Measurements from ENCODE around the gene SSH2. TPM values are rescaled to one million over a fixed set of nuclear protein-coding genes. Genes with fewer than 3 reads are reported as not detected.

SSH2 gene
- total RNA-seq, 1 donor from 2014 or later = 9.8 TPM

DNA sequence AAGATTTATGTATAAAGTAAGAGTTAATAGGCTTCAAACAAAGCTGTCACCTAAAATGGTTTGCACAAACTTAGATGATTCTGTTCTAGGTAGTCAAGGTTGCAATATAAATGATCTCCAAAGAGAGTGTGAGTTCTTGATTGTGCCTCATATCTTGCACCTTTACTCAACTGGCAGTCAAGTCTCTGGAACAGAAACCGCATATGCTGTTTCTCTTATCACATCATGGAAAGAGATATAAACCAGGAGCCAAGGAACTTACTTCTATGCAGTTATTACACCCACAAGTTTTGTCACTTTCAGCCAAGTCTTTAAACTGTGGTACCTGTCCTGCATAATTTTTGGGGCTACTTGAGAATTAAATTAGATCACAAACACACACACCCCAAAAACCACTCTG lies 5.2 kb downstream of the SSH2 start:
- TF ChIP-seq, protein P1, sequence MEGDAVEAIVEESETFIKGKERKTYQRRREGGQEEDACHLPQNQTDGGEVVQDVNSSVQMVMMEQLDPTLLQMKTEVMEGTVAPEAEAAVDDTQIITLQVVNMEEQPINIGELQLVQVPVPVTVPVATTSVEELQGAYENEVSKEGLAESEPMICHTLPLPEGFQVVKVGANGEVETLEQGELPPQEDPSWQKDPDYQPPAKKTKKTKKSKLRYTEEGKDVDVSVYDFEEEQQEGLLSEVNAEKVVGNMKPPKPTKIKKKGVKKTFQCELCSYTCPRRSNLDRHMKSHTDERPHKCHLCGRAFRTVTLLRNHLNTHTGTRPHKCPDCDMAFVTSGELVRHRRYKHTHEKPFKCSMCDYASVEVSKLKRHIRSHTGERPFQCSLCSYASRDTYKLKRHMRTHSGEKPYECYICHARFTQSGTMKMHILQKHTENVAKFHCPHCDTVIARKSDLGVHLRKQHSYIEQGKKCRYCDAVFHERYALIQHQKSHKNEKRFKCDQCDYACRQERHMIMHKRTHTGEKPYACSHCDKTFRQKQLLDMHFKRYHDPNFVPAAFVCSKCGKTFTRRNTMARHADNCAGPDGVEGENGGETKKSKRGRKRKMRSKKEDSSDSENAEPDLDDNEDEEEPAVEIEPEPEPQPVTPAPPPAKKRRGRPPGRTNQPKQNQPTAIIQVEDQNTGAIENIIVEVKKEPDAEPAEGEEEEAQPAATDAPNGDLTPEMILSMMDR (IDR thresholded peaks at IDR 0.05; ENCODE audit: insufficient read depth, low read length, poor library complexity, severe bottlenecking) = no peak
- Histone ChIP-seq H3K36me3 (ENCODE audit: control insufficient read depth, insufficient read depth, low read length) (no peaks in the 10 kb centered on the region), H3K27me3 (ENCODE audit: control insufficient read depth, insufficient read depth, low read length) (no peaks in the 10 kb centered on the region), H3K4me3 (ENCODE audit: low read depth, low read length) (no peak overlapping the region)
- DNase-seq (ENCODE audit: low read depth) = no peak

DNA sequence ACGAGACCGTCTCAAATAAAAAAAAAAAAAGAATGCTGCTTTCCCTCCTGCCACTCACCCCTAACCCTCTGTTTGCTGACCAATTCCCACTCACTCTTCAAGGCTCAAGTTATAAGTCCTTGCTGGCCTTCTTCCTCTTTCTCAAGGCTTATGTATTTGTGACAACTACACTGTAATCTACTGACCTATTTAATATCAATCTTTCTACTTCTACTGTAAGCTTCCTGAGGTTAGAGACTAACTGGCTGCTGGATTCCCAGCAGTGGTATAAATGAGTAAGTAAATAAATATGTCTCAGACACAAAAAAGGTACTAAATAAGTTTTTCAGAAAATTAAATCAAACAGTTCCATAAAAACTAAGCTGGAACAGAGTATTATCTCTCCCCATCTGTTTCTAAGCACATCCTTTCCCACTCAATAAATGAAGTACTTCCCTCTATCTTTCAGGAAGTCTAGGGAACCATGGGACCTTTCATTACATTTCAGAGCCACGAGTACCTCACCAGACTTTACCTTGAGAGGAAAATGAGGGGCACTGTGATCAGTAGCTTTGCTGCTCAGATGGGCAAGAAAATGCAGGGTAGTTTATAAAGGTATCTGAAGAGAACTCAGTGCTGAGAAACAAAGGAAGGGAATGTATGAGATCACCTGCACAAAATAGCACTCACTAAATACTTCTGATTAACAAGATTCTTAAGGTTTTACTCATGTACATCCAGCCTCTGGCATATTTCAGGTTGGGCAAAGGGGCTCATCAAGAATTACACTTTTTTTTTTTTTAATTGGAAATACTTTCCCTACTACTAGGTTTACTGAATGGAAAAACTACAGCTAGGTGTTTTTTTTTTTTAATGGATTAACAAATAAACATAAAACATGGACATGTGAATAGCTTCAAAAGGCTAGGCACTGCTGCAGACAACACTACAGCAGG lies 10.8 kb downstream of the SSH2 start:
- peak; percentile 82 for DNase-seq (ENCODE audit: low read depth)
- TF ChIP-seq, protein P1 (IDR thresholded peaks at IDR 0.05; ENCODE audit: insufficient read depth, low read length, poor library complexity, severe bottlenecking) = no peak
- H3K4me3 ChIP-seq (ENCODE audit: low read depth, low read length) = no peak overlapping the region
- no peaks in the 10 kb centered on the region for H3K36me3 ChIP-seq (ENCODE audit: control insufficient read depth, insufficient read depth, low read length)
- no peaks in the 10 kb centered on the region for H3K27me3 ChIP-seq (ENCODE audit: control insufficient read depth, insufficient read depth, low read length)

DNA sequence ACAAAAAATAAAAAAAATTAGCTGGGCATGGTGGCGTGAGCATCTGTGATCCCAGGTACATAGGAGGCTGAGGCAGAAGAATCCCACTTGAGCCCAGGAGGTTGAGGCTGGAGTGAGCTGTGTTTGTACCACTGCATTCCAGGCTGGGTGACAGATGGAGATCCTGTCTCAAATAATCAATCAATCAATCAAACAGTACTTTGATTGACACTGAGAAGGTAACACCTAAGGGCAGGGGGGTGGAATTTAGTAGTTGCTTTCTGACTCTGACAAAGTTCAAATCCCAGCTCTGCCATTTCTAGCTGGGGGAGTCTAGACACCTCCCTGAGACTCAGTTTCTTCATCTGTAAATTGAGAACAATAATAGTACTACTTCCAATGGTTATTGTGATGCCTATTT lies 12.0 kb downstream of the SSH2 start:
- TF ChIP-seq, protein P1 (IDR thresholded peaks at IDR 0.05; ENCODE audit: insufficient read depth, low read length, poor library complexity, severe bottlenecking) = no peak
- Histone ChIP-seq H3K27me3 (ENCODE audit: control insufficient read depth, insufficient read depth, low read length) (no peaks in the 10 kb centered on the region), H3K4me3 (ENCODE audit: low read depth, low read length) (no peak overlapping the region), H3K36me3 (ENCODE audit: control insufficient read depth, insufficient read depth, low read length) (no peaks in the 10 kb centered on the region)
- no peak for DNase-seq (ENCODE audit: low read depth)

DNA sequence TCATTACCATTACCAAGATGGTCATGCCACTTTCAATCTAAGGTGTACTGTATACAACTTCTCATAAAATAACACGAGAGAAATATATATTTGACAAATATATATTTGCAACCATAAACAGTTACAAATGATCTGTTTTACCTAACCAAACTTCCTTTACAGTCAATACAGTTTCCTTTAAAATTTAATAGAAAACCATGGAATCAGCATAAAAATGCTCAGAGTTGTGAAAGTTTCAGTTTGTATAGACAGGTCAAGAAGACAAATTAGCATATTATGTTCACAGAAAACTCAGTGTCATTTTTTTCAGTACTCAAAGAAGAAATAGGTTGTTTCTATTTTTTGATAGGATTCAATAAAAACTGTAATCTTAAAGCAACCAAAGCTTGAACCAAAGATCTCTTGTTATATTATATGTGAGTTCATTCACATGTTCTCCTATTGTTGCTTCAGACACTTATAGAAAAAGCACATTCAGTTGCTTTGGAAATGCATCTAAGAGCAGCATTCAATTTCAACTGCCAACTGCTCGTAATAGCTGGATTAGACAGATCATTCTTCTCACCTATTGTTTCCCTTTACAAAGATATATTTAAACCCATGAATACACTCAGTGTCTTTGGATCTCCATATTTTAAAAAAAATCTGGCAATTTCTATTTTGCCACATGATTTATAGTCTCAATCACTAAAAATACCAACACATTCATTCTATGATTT lies 15.1 kb downstream of the SSH2 start:
- DNase-seq (ENCODE audit: low read depth) = no peak
- no peak overlapping the region for H3K4me3 ChIP-seq (ENCODE audit: low read depth, low read length)
- no peaks in the 10 kb centered on the region for H3K27me3 ChIP-seq (ENCODE audit: control insufficient read depth, insufficient read depth, low read length)
- TF ChIP-seq, protein P1 (IDR thresholded peaks at IDR 0.05; ENCODE audit: insufficient read depth, low read length, poor library complexity, severe bottlenecking) = no peak
- H3K36me3 ChIP-seq (ENCODE audit: control insufficient read depth, insufficient read depth, low read length) = no peaks in the 10 kb centered on the region

DNA sequence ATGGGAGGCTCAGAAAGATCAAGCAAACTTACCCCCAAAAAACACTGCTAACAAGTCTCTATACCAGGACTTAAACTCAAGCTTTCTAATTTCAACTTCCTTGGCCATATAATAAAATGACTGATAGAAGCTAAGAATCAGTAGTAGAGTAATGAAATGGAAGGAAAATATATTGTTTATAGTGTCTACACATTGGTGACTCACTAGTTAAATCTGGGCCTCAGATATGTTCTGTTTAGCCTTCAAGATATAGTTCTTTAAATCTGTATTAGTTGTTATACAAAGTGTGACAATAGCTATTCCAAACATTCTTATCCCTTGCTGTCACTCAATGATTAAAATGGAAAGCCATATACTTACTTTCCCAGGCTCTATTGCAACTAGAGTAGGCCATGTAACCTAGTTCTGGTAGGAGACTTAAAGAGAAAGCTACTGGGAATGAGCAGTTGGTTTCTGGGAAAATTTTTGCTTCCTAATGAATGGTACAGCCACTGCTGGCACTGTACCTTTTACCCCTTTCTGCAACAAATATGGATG lies 18.3 kb downstream of the SSH2 start:
- Histone ChIP-seq H3K4me3 (ENCODE audit: low read depth, low read length) (no peak overlapping the region), H3K36me3 (ENCODE audit: control insufficient read depth, insufficient read depth, low read length) (no peaks in the 10 kb centered on the region), H3K27me3 (ENCODE audit: control insufficient read depth, insufficient read depth, low read length) (no peaks in the 10 kb centered on the region)
- no peak for DNase-seq (ENCODE audit: low read depth)
- TF ChIP-seq, protein P1 (IDR thresholded peaks at IDR 0.05; ENCODE audit: insufficient read depth, low read length, poor library complexity, severe bottlenecking) = no peak

All from kidney epithelial cell (primary cell).